Activated CD8-positive, alpha-beta memory T cell treated with anti-CD3 and anti-CD28 coated beads for 24 hours (primary cell): ENCODE measurements around the gene ZMAT5.

ENCODE experiments used
- DNase-seq: peaks from one replicate; pipeline ENCODE4 v3.0.0-alpha.2; 2020

ZMAT5 gene

DNA sequence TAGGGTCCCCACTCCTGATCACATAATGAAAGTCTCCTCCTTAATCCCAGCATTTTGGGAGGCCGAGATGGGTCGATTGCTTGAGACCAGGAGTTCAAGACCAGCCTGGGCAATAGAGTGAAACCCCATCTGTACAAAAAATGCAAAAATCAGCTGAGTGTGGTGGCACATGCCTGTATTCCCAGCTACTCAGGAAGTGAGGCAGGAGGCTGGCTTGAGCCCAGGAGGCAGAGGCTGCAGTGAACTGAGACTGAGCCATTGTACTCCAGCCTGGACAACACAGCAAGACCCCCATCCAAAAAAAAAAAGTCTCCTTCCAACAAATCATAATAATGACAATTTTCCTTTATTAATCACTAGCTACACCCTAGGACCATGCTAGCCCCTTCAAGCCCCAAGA is 15.1 kb downstream of the ZMAT5 start:
- DNase-seq = no peak

DNA sequence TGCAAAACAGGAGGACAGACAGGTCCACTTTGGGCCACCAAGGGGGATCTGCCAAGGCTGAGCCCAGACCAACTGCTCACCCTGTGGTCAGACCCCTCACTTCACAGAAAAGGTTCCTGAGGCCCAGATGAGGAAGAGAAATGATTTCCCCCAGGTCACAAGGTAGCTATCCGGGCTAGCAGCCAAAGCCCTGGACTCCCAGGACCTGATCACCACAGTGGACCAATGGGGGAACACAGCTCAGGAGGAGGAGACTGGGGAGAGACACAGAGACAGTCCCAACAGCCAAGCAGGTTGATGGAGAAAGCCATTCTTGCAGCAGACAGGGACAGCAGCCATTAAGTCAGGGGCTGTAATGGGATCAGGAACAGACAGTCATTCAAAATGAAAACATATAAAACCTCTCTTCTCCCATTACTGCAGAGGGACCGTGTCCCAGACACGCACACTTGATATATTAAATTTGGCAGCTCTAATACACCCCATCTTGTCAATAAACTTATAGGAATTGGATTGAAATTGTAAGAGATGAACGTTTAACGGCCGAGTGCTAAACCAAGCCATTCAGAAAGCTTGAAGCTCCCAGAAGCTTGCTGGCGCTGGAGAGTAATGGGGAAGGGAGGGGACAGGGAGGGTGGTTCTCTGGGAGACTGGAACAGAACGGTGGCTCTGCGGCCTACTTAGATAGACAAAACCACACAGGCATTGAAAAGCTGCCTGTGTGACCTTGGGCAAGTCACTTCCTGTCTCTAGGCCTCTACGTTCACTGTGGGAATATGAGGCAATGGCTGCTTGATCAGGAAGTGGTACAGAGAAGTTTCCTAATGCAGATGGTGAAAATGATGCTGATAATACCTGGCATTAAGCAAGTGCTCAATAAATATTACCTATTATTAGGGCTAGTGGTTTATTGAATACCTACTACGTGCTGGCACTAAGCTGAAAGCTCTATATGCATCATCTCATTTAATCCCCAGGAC is 16.0 kb downstream of the ZMAT5 start:
- DNase-seq = no peak

- DNase-seq = no peak
These were observed 16.8 kb downstream of the ZMAT5 start for GRCh38 chr22:29750029-29750428.

DNA sequence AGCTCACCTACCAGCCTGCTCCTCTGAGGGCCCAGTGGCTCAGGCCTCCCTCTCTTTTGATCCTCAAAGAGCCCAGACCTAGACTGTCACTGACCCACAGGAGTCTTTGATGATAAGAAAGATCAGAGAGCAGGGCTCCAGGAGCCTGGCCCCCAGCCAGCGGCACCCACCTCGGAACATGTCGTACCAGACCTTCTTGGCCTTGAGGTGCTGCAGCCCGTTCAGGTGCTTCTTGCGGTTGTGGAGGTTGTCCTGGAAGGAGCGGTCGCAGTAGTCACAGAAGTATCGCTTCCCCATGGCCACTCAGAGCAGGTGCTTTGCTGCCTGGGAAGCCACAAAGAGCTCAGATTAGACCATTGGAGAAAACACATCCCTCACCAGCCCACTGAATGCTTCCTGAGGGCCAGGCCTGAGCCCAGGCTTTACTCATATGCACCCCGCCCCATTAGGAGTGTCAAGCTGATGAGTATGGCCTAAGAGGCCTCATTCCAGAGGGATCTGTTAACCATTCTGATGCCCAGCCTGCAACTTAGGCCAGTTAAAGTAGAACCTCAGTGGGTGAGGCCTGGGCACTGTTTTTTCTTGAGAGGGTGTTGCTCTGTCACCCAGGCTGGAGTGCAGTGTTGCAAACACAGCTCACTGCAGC is 18.4 kb downstream of the ZMAT5 start:
- no peak for DNase-seq

DNA sequence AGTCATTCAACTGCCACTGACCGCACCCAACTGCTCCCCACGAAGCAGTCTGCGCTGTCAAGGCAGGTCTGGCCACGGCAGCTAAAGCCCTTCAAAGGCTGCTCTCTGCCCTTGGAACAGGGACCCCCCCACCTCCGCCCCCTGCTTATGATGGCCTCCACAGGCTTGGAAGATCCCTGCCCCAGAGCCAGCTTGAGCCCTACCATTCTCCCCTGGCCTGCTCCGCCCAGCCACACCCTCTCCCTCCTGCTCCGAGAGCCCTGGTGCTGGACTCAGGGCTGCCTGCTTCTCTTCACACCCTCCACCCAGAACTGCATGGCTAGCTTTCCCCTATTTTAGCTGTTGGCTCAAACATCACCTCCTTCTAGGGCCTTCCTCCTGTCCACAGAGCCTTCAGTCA is 19.0 kb downstream of the ZMAT5 start:
- no peak for DNase-seq

- no peak for DNase-seq
These were observed 21.9 kb downstream of the ZMAT5 start for GRCh38 chr22:29744902-29745301.

DNA sequence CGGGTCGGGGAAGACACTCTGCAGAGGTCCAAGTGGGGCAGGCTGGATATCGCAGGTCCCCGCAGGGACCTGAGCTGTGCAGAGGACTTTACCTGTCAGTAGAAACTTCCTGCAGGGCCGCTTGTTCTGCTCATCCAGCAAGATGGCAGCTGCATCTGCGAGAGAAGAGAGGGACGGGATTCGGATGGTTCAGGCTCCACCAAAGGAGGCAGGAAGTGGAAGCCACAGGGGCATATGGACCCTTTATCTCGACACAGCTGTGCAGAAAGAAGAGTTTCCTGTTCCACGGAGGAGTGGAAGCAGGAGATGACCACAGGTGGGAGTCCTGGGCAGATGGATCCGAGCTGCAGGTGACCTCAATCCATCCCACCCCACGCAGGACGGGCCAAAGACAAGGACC is 24.5 kb downstream of the ZMAT5 start:
- DNase-seq = no peak

DNA sequence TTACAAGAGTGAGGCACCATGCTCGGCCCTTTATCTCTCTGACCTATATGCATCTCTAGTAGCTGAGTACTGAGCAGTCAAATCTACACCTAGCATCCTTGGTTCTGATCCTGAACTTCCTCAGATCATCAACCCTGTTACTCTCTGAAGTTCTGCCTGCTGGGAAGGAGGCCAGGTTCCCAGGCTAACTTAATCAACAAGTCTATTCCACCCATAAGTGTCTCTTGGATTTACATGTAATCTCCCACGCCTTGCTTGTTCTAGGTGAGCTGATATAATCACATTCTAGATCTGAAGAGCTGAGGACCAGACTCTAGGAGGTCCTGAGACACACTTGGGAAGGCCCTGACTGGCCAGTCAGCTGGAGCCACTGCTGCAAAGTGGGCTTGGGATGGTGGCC is 24.9 kb downstream of the ZMAT5 start:
- no peak for DNase-seq

DNA sequence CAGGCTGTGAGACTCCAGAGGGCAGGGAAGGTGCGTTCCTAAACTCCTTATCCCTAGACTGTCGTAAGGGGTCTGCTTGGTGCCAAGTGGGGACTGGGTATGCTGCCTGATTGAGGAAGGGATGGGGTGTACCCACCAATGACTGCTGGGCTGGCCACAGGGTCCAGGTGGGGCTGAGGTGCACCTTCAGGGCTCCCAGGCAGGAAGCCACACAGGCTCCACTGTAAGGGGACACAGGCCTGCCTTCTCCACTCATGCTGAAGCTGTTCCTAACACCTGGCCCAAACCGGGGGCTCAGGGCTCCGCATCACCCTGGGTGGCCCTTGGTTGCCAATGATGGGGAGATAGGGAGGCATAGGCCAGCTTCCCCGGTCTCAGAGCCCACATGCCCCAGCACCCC is 26.6 kb downstream of the ZMAT5 start:
- no peak for DNase-seq

- no peak for DNase-seq
These were observed 27.4 kb downstream of the ZMAT5 start for GRCh38 chr22:29739346-29739875.

DNA sequence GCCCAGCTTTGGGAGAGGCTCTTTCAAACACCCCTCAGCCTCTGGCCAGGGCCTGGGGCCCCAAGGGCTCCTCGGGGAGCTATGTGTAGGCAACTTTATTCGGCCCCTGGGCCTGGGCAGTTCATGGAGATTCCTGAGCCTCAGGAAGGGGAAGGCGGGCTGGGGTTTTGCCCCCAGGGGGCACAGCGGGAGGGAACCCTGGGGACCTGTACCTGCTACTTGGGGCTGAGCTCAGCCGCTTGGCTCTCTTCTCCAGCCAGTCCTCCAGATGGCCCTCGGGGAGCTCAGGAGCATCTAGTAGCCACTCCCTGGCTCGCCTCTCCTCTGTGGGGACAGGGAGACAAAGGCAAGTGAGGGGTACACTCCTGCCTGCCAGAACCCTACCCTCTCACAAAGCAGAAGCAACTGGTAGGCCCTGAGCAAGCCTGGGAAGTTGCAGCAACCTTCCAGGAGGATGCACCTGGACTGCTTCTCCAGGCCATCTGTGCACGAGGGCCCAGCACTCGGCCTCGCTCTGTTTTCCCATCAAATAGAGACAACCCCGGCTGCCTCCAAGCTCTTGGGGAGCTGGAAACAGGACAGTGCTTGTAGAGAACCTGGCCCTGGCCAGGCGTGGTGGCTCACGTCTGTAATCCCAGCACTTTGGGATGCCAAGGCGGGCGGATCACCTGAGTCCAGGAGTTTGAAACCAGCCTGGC is 28.5 kb downstream of the ZMAT5 start:
- DNase-seq = no peak

- no peak for DNase-seq
These were observed 29.3 kb downstream of the ZMAT5 start for GRCh38 chr22:29737251-29738117.

DNA sequence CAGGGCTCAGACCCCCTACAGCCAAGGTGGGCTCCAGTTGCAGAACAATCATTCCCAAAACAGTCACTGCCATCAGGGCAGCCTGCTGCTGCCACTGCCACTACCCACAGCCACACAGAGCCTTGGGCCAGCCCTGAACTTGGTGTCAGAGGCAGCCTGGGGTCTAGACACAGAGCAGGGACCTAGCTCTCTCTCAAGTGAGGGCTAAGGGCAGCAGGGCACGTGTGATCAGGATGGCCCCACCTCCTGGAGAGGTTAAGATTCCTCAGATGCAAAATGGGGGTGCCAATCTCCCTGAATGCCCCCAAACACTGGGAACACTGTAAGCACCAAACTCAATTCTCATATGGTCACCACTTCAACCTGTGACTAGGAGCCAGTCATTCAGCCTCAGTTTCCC is 31.4 kb downstream of the ZMAT5 start:
- no peak for DNase-seq

DNA sequence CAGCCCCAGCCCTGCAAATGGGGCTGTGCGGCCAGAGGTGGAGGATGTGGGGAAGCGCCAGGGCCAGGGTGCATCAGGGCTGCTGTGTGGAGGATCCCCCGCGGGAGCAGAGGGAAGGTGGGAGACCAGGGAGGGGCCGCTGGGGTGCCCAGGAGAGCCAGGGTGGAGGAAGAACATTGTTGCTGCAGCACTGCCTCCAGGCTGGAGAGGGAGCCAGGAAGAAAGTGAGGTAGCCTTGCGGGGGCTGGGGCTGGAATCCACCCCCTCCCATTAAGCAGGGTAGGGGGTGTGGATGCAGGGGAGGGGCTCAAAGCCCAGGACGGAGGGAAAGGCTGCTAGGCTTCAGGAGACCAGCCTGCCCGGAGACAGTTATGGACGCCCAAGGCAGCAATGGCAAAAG is 32.0 kb downstream of the ZMAT5 start:
- DNase-seq = no peak

DNA sequence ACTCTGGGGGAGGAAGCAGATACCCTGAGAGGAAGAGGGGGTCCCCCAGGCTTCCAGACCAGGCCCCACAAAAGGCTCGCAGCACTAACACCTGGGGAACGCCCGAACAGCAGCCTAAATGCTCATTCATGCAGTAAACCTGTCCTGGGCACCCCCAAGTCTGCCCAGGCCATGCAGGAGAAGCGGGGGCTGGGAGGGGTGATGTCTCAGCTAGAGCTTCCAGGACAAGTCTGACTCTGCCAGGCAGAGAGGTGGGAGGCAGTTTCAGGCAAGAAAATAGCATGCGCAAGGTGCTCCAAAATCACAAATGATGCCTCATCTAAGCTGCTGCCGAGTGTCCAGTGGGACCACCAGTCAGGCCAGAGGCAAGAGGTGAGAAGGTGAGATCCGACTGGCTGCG is 32.4 kb downstream of the ZMAT5 start:
- DNase-seq = no peak

DNA sequence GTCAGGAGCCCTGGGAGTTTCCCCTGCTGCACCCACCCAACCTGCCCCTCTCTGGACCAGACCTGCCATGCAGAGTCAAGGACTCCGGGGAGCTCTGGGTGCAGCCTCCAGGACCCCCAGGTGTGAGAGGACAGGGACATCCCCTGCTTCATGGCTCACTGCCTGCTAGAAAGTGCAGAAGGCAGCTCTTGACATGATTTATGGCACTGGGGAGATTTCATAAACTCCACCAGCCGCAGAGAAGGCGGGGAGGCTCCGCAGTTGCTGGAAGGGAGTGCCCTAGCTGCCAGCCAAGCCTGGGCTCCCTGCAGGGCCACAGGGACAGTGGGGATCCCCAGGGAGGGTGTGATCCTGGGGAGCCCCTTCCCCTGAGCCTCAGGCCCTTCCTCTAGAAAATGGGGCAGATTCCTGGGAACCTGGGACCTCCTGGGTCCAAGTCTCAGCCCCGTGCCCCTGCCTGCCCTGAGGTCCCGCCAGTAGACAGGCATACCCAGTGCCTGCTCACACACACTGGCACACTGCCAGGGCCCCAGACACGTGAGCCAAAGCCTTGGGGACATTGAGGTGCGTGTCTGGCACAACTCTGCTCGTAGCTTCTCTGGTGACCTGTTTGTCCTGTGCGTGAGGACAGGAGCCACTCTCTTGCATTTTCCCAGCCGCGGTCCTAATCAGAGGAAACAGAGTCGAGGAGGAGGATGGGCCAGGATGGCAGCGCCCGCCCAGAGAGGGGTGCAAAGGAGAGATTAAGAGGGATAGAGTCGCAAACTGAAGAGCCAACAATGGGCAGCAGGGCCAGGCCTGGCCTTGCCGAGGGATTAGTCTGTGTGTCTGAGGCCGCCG is 33.2 kb downstream of the ZMAT5 start:
- no peak for DNase-seq

- DNase-seq = no peak
These were observed 33.9 kb downstream of the ZMAT5 start for GRCh38 chr22:29732883-29733282.

GRCh38 chr22:29731058-29731850 is 35.6 kb downstream of the ZMAT5 start:
- DNase-seq = no peak

DNA sequence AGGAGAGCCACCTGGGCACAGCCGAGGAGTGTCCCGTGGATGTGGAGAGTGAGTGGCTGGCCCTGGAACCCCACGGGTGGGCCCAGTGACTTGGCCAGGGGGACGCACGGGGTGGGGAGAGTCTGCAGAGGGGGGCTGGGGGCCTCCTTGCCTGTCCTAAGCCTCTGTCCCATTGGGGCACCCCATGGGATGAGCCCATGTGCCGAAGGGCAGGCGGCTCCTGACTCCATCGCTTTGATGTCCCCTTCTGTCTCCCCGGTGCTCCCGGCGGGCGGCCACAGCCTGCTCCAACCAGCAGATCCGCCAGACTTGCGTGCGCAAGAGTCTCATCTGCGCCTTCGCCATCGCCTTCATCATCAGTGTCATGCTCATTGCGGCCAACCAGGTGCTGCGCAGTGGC is 37.6 kb downstream of the ZMAT5 start:
- DNase-seq = no peak

DNA sequence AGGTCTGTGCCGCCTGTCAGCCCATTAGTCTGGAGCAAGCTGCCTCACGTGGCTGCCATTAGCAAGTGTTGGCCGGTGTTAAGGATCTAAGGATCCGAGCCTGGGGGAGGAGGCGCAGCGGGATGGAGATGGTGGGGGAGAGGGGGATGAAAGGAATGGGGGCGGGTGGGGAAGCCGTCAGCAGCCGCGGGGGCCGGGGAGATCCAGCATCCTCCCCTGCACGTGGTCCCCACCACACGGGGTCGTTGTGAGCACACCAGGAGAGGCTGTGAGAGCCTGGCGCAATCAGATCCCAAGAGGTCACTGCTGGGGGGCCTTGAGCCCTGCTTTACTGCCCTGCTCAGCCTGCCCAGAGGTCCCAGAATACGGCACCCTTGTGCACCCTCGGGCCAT is 39.7 kb downstream of the ZMAT5 start:
- DNase-seq = no peak
